ENCODE results near the gene BARD1.
"Not testable (repeated sequence)": the region's sequence is repeated elsewhere in the genome, so short reads cannot be mapped to it uniquely, and the experiment has no call there.

The BARD1 gene

DNA sequence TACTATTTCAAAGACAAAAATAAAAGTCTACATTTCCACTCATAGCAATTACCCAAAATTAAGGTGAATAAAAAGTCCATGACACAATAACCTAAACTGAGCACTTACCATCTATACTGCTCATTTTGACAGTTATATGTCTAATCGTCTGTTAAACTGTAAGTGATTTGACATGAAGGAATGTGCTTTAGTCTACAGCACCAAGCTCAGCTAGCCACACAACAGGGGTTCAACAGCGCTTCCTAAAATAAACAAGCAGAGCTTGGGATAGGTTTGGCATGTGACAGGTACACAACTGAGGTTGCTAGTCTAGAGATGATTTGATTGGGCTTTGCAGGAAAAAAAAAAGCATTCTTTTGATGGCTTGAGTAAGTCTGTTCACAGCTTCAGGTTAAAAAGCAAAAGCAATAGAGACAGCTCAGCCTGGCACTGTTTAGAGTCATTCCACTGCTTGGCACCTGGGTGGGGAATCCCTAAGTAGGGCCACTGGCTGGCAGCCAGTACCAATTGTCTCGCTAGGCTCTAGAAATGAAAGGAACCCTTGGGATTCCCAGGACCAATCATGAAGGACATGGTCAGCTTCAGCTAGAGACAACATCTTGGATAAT is 78.6 kb downstream of the BARD1 start:
- Histone ChIP-seq H3K9ac (ENCODE audit: low read length) (no peak overlapping the region), H3K79me1 (ENCODE audit: low read length) (no peaks in the 10 kb centered on the region), H3K27ac (ENCODE audit: low read depth, low read length) (no peak overlapping the region), H3K4ac (ENCODE audit: low read depth, low read length) (no peak overlapping the region), H3K14ac (ENCODE audit: low read length) (no peak overlapping the region), H3K4me3 (ENCODE audit: low read depth, low read length) (no peak overlapping the region), H3K79me2 (ENCODE audit: control insufficient read depth, insufficient read depth, low read length, poor library complexity) (no peaks in the 10 kb centered on the region), H2AK5ac (ENCODE audit: low read length) (no peak overlapping the region), H3K4me1 (ENCODE audit: control insufficient read depth in 1 of 2, insufficient read depth in 2 of 2, low read length in 2 of 2) (no peaks in the 10 kb centered on the region), H3K36me3 (ENCODE audit: control insufficient read depth in 1 of 2, insufficient read depth in 2 of 2, low read length in 2 of 2) (peaks cover 5% of the 10 kb centered on the region in 2 experiments), H2BK12ac (ENCODE audit: low read length) (no peak overlapping the region), H4K8ac (ENCODE audit: low read depth, low read length) (no peak overlapping the region), H2BK5ac (ENCODE audit: low read depth, low read length, poor library complexity) (no peak overlapping the region), H3K9me3 (ENCODE audit: insufficient read depth, low read depth, low read length) (no peaks in the 10 kb centered on the region), H3K27me3 (ENCODE audit: insufficient read depth, low read length) (no peaks in the 10 kb centered on the region), H3K18ac (ENCODE audit: low read length) (no peak overlapping the region), H3K4me2 (ENCODE audit: low read length) (no peak overlapping the region), H4K91ac (ENCODE audit: low read depth, low read length) (no peak overlapping the region), H4K12ac (ENCODE audit: low read depth, low read length) (no peak overlapping the region), H2AFZ (ENCODE audit: insufficient read depth, low read length, poor library complexity) (no peak overlapping the region), H3K23ac (ENCODE audit: low read length) (no peak overlapping the region), H2BK120ac (ENCODE audit: insufficient read depth, low read length, poor library complexity) (no peak overlapping the region)
- no CpG with 5 or more reads among the region's 3 CpGs for WGBS (ENCODE audit: extremely low coverage, insufficient coverage, insufficient read length)
- no peak for DNase-seq

DNA sequence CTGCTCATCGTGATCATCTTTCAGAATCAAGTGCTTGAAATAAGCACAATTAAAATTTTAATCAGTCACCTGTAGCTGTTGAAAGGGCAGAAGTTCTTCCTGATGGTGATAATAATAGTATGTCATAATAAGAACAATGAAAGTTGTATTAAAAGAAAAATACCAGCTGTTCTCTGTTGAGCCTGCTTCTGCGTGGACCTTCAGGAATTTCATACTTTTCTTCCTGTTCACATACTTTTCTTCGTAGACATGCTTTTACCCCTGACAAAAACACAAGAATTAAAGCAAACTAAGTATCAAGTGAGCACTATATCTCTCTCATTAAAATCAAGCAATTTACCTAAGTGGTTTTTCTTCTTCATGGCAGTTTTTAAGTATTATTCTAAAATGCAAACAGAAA is 79.2 kb downstream of the BARD1 start:
- no peak overlapping the region for H3K27ac ChIP-seq (ENCODE audit: low read depth, low read length)
- H2AK5ac ChIP-seq (ENCODE audit: low read length) = no peak overlapping the region
- H3K14ac ChIP-seq (ENCODE audit: low read length) = no peak overlapping the region
- H3K18ac ChIP-seq (ENCODE audit: low read length) = no peak overlapping the region
- no peaks in the 10 kb centered on the region for H3K79me2 ChIP-seq (ENCODE audit: control insufficient read depth, insufficient read depth, low read length, poor library complexity)
- no peak overlapping the region for H4K8ac ChIP-seq (ENCODE audit: low read depth, low read length)
- WGBS (ENCODE audit: extremely low coverage, insufficient coverage, insufficient read length) = no CpG with 5 or more reads among the region's 3 CpGs
- no peak overlapping the region for H3K9ac ChIP-seq (ENCODE audit: low read length)
- no peak overlapping the region for H2BK12ac ChIP-seq (ENCODE audit: low read length)
- no peaks in the 10 kb centered on the region for H3K9me3 ChIP-seq (ENCODE audit: insufficient read depth, low read depth, low read length)
- no peaks in the 10 kb centered on the region for H3K27me3 ChIP-seq (ENCODE audit: insufficient read depth, low read length)
- H3K79me1 ChIP-seq (ENCODE audit: low read length) = no peaks in the 10 kb centered on the region
- no peak overlapping the region for H4K91ac ChIP-seq (ENCODE audit: low read depth, low read length)
- no peak overlapping the region for H2AFZ ChIP-seq (ENCODE audit: insufficient read depth, low read length, poor library complexity)
- no peak overlapping the region for H2BK5ac ChIP-seq (ENCODE audit: low read depth, low read length, poor library complexity)
- H3K23ac ChIP-seq (ENCODE audit: low read length) = no peak overlapping the region
- DNase-seq = no peak
- peaks cover 5% of the 10 kb centered on the region in 2 experiments for H3K36me3 ChIP-seq (ENCODE audit: control insufficient read depth in 1 of 2, insufficient read depth in 2 of 2, low read length in 2 of 2)
- no peak overlapping the region for H3K4me2 ChIP-seq (ENCODE audit: low read length)
- H2BK120ac ChIP-seq (ENCODE audit: insufficient read depth, low read length, poor library complexity) = no peak overlapping the region
- H3K4ac ChIP-seq (ENCODE audit: low read depth, low read length) = no peak overlapping the region
- no peaks in the 10 kb centered on the region for H3K4me1 ChIP-seq (ENCODE audit: control insufficient read depth in 1 of 2, insufficient read depth in 2 of 2, low read length in 2 of 2)
- H3K4me3 ChIP-seq (ENCODE audit: low read depth, low read length) = no peak overlapping the region
- no peak overlapping the region for H4K12ac ChIP-seq (ENCODE audit: low read depth, low read length)

DNA sequence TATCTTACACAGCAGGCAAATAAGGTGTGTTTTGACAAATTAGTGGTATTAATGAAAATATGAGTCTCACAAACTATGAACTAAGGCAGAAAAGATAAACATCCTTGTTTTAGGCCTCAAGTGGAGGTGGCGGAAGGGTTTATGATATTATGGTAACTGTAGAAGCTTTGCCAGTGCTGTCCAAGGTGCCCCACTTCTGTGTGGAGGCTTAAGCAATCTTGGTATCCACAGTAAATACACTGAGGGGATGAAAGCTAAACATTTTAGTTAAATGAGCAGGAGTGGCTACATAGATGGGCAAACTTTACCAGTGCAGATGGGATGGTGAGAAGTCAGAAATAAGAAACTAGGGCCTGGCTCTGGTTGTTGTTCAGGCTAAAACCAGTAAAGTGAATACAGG is 84.7 kb downstream of the BARD1 start:
- H2BK120ac ChIP-seq (ENCODE audit: insufficient read depth, low read length, poor library complexity) = no peak overlapping the region
- no peak overlapping the region for H2BK12ac ChIP-seq (ENCODE audit: low read length)
- H3K4me2 ChIP-seq (ENCODE audit: low read length) = no peak overlapping the region
- peaks cover 5% of the 10 kb centered on the region in 2 experiments for H3K36me3 ChIP-seq (ENCODE audit: control insufficient read depth in 1 of 2, insufficient read depth in 2 of 2, low read length in 2 of 2)
- H2BK5ac ChIP-seq (ENCODE audit: low read depth, low read length, poor library complexity) = no peak overlapping the region
- H2AK5ac ChIP-seq (ENCODE audit: low read length) = no peak overlapping the region
- H4K8ac ChIP-seq (ENCODE audit: low read depth, low read length) = no peak overlapping the region
- H3K9ac ChIP-seq (ENCODE audit: low read length) = no peak overlapping the region
- DNase-seq = no peak
- H3K79me1 ChIP-seq (ENCODE audit: low read length) = no peaks in the 10 kb centered on the region
- H3K4ac ChIP-seq (ENCODE audit: low read depth, low read length) = no peak overlapping the region
- no peaks in the 10 kb centered on the region for H3K79me2 ChIP-seq (ENCODE audit: control insufficient read depth, insufficient read depth, low read length, poor library complexity)
- no peak overlapping the region for H3K4me3 ChIP-seq (ENCODE audit: low read depth, low read length)
- H3K14ac ChIP-seq (ENCODE audit: low read length) = no peak overlapping the region
- H3K23ac ChIP-seq (ENCODE audit: low read length) = no peak overlapping the region
- H3K18ac ChIP-seq (ENCODE audit: low read length) = no peak overlapping the region
- H4K91ac ChIP-seq (ENCODE audit: low read depth, low read length) = no peak overlapping the region
- H3K9me3 ChIP-seq (ENCODE audit: insufficient read depth, low read depth, low read length) = no peaks in the 10 kb centered on the region
- no peak overlapping the region for H2AFZ ChIP-seq (ENCODE audit: insufficient read depth, low read length, poor library complexity)
- H3K27ac ChIP-seq (ENCODE audit: low read depth, low read length) = no peak overlapping the region
- no peaks in the 10 kb centered on the region for H3K27me3 ChIP-seq (ENCODE audit: insufficient read depth, low read length)
- no peak overlapping the region for H4K12ac ChIP-seq (ENCODE audit: low read depth, low read length)
- no peaks in the 10 kb centered on the region for H3K4me1 ChIP-seq (ENCODE audit: control insufficient read depth in 1 of 2, insufficient read depth in 2 of 2, low read length in 2 of 2)
- no CpG with 5 or more reads among the region's 1 CpG for WGBS (ENCODE audit: extremely low coverage, insufficient coverage, insufficient read length)

DNA sequence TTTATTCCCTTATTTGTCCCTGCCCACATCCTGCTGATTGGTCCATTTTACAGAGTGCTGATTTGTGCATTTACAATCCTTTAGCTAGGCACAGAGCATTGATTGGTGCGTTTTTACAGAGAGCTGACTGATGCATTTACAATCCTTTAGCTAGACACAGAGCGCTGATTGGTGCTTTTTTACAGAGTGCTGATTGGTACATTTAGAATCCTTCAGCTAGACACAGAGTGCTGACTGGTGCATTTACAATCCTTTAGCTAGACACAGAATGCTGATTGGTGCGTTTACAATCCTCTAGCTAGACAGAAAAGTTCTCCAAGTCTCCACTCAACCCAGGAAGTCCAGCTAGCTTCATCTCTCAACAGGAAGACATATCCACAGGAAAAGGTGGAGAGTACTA is 91.6 kb downstream of the BARD1 start:
- H3K4me3 ChIP-seq (ENCODE audit: low read depth, low read length); H2BK12ac ChIP-seq (ENCODE audit: low read length); H3K18ac ChIP-seq (ENCODE audit: low read length); H3K23ac ChIP-seq (ENCODE audit: low read length); H2BK120ac ChIP-seq (ENCODE audit: insufficient read depth, low read length, poor library complexity); H3K27me3 ChIP-seq (ENCODE audit: insufficient read depth, low read length); H3K36me3 ChIP-seq (ENCODE audit: control insufficient read depth in 1 of 2, insufficient read depth in 2 of 2, low read length in 2 of 2); H3K9ac ChIP-seq (ENCODE audit: low read length); H3K4me2 ChIP-seq (ENCODE audit: low read length); H2AK5ac ChIP-seq (ENCODE audit: low read length); H2AFZ ChIP-seq (ENCODE audit: insufficient read depth, low read length, poor library complexity); H3K4me1 ChIP-seq (ENCODE audit: control insufficient read depth in 1 of 2, insufficient read depth in 2 of 2, low read length in 2 of 2); H3K79me2 ChIP-seq (ENCODE audit: control insufficient read depth, insufficient read depth, low read length, poor library complexity); H4K91ac ChIP-seq (ENCODE audit: low read depth, low read length); H3K27ac ChIP-seq (ENCODE audit: low read depth, low read length); H3K4ac ChIP-seq (ENCODE audit: low read depth, low read length); H3K9me3 ChIP-seq (ENCODE audit: insufficient read depth, low read depth, low read length); H3K79me1 ChIP-seq (ENCODE audit: low read length); H4K12ac ChIP-seq (ENCODE audit: low read depth, low read length); H4K8ac ChIP-seq (ENCODE audit: low read depth, low read length); H2BK5ac ChIP-seq (ENCODE audit: low read depth, low read length, poor library complexity); H3K14ac ChIP-seq (ENCODE audit: low read length); DNase-seq: not testable (repeated sequence)
- no CpG with 5 or more reads among the region's 3 CpGs for WGBS (ENCODE audit: extremely low coverage, insufficient coverage, insufficient read length)
